NCI-H1092 treated with DMSO at 0.1 percent for 48 hours (cell line): ENCODE data around the gene CHPT1.

Experiments
- DNase-seq: peaks from one replicate; lab custom pipeline; 2025; lab: John Stamatoyannopoulos, UW

The CHPT1 gene

GRCh38 chr12:101685092-101685491, 12.3 kb upstream of the CHPT1 start:
- no peak for DNase-seq

- DNase-seq, result no peak
Measured at GRCh38 chr12:101686176-101686575, 11.3 kb upstream of the CHPT1 start.

- DNase-seq, result no peak
Measured at GRCh38 chr12:101690544-101691098, 6.8 kb upstream of the CHPT1 start.

- DNase-seq, result no peak
Measured at GRCh38 chr12:101691503-101692096, 5.8 kb upstream of the CHPT1 start.

GRCh38 chr12:101694297-101694848, 3.1 kb upstream of the CHPT1 start:
- no peak for DNase-seq

- DNase-seq, result no peak
Measured at GRCh38 chr12:101694986-101695385, 2.5 kb upstream of the CHPT1 start.

GRCh38 chr12:101695706-101696105, 1.7 kb upstream of the CHPT1 start:
- DNase-seq, result no peak

GRCh38 chr12:101696251-101697196, 916 bp upstream of the CHPT1 start:
- peak; percentile 28 for DNase-seq

- peak; percentile 51 for DNase-seq
Measured at GRCh38 chr12:101697930-101698799, 725 bp downstream of the CHPT1 start.

GRCh38 chr12:101698800-101699347, 1.4 kb downstream of the CHPT1 start:
- no peak for DNase-seq

GRCh38 chr12:101700299-101700820, 2.9 kb downstream of the CHPT1 start:
- DNase-seq, result no peak

GRCh38 chr12:101703487-101703886, 6.0 kb downstream of the CHPT1 start:
- DNase-seq, result no peak

- no peak for DNase-seq
Measured at GRCh38 chr12:101706403-101706802, 9.0 kb downstream of the CHPT1 start.

GRCh38 chr12:101707131-101707782, 9.8 kb downstream of the CHPT1 start:
- no peak for DNase-seq

- no peak for DNase-seq
Measured at GRCh38 chr12:101710288-101710687, 12.8 kb downstream of the CHPT1 start.

- DNase-seq, result no peak
Measured at GRCh38 chr12:101713059-101713682, 15.7 kb downstream of the CHPT1 start.

- DNase-seq, result no peak
Measured at GRCh38 chr12:101713930-101714329, 16.5 kb downstream of the CHPT1 start.

GRCh38 chr12:101714877-101715444, 17.5 kb downstream of the CHPT1 start:
- no peak for DNase-seq

GRCh38 chr12:101719566-101719965, 22.1 kb downstream of the CHPT1 start:
- no peak for DNase-seq

- no peak for DNase-seq
Measured at GRCh38 chr12:101720118-101720517, 22.7 kb downstream of the CHPT1 start.
